ENCODE measurements around the gene RHBDL1.

GRCh38 chr16:681746-682427, 6.4 kb downstream of the RHBDL1 start:
- TF ChIP-seq POLR2AphosphoS5 (IDR thresholded peaks at IDR 0.05) (no peak), EP300 (IDR thresholded peaks at IDR 0.05) (no peak), POLR2A (IDR thresholded peaks at IDR 0.05) (no peak)
- TF ChIP-seq, protein P1, sequence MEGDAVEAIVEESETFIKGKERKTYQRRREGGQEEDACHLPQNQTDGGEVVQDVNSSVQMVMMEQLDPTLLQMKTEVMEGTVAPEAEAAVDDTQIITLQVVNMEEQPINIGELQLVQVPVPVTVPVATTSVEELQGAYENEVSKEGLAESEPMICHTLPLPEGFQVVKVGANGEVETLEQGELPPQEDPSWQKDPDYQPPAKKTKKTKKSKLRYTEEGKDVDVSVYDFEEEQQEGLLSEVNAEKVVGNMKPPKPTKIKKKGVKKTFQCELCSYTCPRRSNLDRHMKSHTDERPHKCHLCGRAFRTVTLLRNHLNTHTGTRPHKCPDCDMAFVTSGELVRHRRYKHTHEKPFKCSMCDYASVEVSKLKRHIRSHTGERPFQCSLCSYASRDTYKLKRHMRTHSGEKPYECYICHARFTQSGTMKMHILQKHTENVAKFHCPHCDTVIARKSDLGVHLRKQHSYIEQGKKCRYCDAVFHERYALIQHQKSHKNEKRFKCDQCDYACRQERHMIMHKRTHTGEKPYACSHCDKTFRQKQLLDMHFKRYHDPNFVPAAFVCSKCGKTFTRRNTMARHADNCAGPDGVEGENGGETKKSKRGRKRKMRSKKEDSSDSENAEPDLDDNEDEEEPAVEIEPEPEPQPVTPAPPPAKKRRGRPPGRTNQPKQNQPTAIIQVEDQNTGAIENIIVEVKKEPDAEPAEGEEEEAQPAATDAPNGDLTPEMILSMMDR (IDR thresholded peaks at IDR 0.05): no peak
